T47D (cell line): ENCODE measurements around the gene LARGE1.
A peak's percentile ranks its signal among the peaks of the same experiment; 100 is the strongest.

ENCODE experiments used
- DNase-seq, 2 experiments: peaks; one replicate each; pipeline versions ENCODE4 v3.0.0 to v3.0.0-alpha.2; 2011 to 2012; ENCODE audit warnings: low read depth in 1 of 2, low spot score in 1 of 2
- JUND ChIP-seq: IDR thresholded peaks from 2 replicates; pipeline ENCODE4 v1.6.1; 2012; ENCODE audit warnings: low read depth
- in situ Hi-C: cut with HindIII; loops from 2 replicates; pipeline ENCODE4 v1.10.0; 2016; ENCODE audit warnings: low sequenced_read_pairs, low pct_unique_long_range_greater_than_20kb

Gene LARGE1

DNA sequence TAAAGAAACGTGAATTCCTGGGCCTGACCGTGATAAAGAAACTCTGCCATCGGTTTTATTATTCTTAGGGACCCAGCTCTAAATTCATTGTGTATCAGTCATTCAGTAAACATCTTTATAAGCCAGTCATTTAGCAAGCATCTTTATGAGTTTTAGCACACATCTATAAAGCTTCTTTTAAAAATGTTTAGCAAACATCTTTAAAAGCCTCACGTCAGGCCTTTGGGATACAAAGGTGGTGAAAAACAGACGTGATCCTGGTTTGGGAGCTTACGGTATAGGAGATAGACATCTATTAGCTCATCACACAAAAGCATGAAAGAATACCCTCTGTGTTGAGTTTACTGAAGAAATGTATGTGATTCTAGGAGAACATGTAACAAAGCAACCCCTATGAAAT, 320.2 kb downstream of the LARGE1 start:
- no peak for TF ChIP-seq JUND
- DNase-seq: no peak
- in situ Hi-C loops: no loop called here

- in situ Hi-C loops: no loop called here
- TF ChIP-seq JUND: no peak
- DNase-seq: no peak
Measured at GRCh38 chr22:33599596-33599995, 320.7 kb downstream of the LARGE1 start.

DNA sequence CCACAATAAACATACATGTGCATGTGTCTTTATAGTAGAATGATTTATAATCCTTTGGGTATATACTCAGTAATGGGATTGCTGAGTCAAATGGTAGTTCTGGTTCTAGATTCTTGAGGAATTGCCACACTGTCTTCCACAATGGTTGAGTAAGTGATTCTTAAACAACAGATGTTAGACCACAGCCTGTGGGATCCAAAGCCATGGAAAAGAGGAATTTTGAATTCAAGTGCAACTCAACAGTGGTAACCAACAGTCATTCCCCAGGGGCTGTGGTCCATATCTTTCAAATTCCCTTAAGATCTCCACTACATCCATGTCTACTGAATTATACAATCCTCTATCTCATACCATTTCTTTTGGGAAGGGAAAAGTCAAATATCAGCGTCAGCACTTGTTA, 321.5 kb downstream of the LARGE1 start:
- DNase-seq: no peak
- TF ChIP-seq JUND: no peak
- in situ Hi-C loops: no loop called here

GRCh38 chr22:33597274-33597985, 322.8 kb downstream of the LARGE1 start:
- DNase-seq: no peak
- TF ChIP-seq JUND: no peak
- in situ Hi-C loops: no loop called here

GRCh38 chr22:33593818-33594217, 326.5 kb downstream of the LARGE1 start:
- TF ChIP-seq JUND: no peak
- in situ Hi-C loops: no loop called here

GRCh38 chr22:33591946-33592345, 328.3 kb downstream of the LARGE1 start:
- in situ Hi-C loops: no loop called here

More at GRCh38 chr22:33593818-33594217, 326.5 kb downstream of the LARGE1 start:
- no peak for DNase-seq

DNA sequence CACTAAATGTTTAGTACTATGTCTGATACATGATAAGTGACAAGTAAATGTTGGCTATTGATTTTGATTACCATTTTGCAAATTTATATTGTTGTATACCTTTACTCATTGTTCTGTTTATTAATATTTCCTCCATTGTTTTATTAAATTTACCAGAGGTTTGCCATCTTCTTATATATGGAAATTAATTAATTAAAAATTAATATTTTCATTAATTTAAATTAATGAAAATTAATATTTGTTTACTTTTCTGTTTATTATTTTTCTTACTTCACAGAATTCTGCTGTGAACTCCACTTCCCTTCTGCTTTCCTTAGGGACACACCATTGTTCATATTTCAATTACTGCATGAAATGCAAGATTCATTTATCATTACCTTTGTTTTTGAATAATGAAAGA, 331.0 kb downstream of the LARGE1 start:
- no peak for TF ChIP-seq JUND
- in situ Hi-C loops: no loop called here
- DNase-seq: no peak

More at GRCh38 chr22:33591946-33592345, 328.3 kb downstream of the LARGE1 start:
- no peak for TF ChIP-seq JUND
- no peak for DNase-seq

DNA sequence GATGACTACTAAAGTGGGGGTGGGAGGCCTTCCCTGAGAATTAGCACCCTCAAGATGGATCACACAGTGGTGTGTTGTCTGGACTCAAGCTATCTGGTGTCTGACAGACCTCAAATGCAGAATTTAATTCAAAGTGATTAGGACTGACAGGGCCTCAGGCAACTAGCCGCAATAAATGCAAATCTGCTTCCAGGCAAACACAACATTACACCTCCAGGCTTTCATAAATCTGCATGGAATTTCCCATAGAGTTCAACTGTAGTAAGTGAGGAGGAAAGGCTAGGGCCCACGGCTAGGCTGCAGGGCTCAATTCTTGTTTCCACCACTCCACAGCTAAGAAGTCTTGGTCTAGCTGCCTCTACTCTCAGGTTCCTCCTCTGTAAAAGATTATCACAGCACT, 331.4 kb downstream of the LARGE1 start:
- DNase-seq: no peak
- TF ChIP-seq JUND: no peak
- in situ Hi-C loops: no loop called here

GRCh38 chr22:33584152-33584551, 336.1 kb downstream of the LARGE1 start:
- no peak for TF ChIP-seq JUND
- in situ Hi-C loops: no loop called here

GRCh38 chr22:33582822-33583400, 337.4 kb downstream of the LARGE1 start:
- no peak for TF ChIP-seq JUND
- no peak for DNase-seq
- in situ Hi-C loops: no loop called here

More at GRCh38 chr22:33584152-33584551, 336.1 kb downstream of the LARGE1 start:
- DNase-seq: no peak

DNA sequence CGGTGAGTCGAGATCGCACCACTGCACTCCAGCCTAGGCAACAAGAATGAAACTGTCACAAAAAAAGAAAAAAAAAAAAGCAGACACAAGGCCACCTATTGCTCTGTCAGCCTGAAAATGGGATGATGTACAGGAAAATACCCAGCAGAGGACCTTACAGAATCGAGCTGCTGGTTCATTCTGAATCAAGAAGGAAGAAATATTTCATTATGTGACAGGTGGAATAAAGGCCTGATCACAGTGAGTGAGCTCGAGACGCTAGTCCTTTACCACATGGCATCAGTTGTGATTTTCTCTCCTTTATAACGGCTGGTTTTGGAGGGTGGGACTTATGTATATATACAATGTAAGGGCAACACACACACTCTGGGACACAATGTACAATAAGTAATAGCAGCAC, 340.0 kb downstream of the LARGE1 start:
- in situ Hi-C loops: no loop called here
- DNase-seq: no peak

GRCh38 chr22:33579448-33580093, 340.7 kb downstream of the LARGE1 start:
- peak; percentile 14 to 65 for DNase-seq
- in situ Hi-C loops: no loop called here
- no peak for TF ChIP-seq JUND

More for the DNA sequence above, 340.0 kb downstream of the LARGE1 start:
- TF ChIP-seq JUND: no peak

DNA sequence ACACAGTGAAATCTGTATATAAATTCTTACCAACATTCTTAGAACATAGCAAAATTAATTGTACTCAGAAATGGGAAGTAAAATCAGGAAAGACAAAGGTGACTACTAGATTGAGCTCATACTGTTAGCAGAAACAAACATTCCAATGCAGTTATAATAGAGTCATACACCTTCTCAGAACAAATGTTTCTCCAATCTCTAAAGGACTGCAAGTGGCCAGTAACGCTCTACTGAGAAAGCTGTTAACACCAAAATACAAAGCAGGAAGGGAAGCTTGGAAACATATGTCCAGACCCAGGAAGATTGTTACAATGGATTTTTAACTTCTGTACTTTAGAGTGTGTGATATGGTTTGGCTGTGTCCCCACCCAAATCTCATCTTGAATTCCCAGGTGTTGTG, 341.5 kb downstream of the LARGE1 start:
- DNase-seq: no peak
- in situ Hi-C loops: no loop called here
- no peak for TF ChIP-seq JUND
